ENCODE results near the gene AFMID. TPM values are rescaled to one million over a fixed set of nuclear protein-coding genes. Genes with fewer than 3 reads are reported as not detected.

AFMID gene, protein sequence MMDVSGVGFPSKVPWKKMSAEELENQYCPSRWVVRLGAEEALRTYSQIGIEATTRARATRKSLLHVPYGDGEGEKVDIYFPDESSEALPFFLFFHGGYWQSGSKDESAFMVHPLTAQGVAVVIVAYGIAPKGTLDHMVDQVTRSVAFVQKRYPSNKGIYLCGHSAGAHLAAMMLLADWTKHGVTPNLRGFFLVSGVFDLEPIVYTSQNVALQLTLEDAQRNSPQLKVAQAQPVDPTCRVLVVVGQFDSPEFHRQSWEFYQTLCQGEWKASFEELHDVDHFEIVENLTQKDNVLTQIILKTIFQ
- 42.7 TPM for polyA plus RNA-seq (2013, experiment 1 of 2)
- polyA plus RNA-seq (2013, experiment 2 of 2) = 42.4 TPM

DNA sequence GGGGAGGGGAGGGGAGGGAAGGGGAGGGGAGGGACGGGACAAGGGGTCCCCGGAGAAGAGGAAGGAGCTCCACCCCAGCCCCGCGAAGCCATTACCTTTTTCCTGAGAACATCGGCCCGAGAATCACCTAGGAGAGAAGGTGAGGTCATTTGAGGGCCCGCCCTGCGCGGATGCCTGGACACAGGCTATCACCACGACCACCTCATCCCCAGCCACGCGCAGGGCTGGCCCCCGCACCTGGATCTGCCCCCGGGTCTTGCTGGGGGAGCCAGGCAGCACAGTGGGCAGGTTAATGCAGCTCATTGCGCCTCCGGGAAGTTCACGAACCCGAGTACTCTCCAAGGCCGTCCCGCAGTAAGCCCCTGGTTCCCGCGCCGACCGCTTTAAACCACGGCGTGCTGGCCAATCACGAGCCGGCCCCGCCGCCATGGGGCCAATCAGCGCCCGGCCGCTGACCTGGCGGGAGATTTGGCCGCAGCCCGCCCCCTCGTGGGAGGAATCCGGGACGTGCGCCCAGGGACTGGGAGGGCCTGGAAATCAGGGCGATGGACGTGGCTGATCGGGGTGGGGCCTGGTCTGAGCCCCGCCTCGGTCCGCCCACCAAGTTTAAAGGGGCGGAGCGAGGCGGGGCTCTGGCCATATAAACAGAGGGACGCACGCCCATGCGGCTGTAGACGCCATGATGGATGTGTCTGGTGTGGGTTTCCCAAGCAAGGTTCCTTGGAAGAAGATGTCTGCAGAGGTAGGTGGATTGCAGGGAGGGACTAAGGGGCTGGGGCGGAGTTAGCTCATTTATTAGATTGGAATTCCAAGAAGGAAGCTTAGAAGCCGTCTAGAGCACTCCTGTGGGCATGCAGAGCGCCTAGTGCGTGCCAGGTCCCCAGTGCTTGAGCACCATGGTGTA lies at the start of gene AFMID, which contains the start of gene TK1:
TSS of gene AFMID (plus strand) at position 671 of the 904 bp plus-strand sequence. CDS start at position 680, 9 bp downstream.
TSS of gene TK1 (minus strand) at position 361 of the 904 bp plus-strand sequence. CDS start at position 303, 58 bp downstream.
- H3K9ac ChIP-seq (ENCODE audit: low read length) = peak within 1 kb of the TSS; percentile 83
- H3K4me2 ChIP-seq (ENCODE audit: low read length, poor library complexity, severe bottlenecking) = peak within 1 kb of the TSS; percentile 89
- peak within 1 kb of the TSS in 1 of 2 experiments; percentile 12 for H3K14ac ChIP-seq (ENCODE audit: low read length in 2 of 2)
- no peaks in the 10 kb centered on the region for H3K9me3 ChIP-seq (ENCODE audit: control insufficient read depth, low read length)
- no peaks in the 10 kb centered on the region for H3K27me3 ChIP-seq (ENCODE audit: control insufficient read depth in 1 of 2, insufficient read depth in 1 of 2, low read length in 2 of 2)
- no peak within 1 kb of the TSS for H3K23ac ChIP-seq (ENCODE audit: low read length in 2 of 2)
- H2BK12ac ChIP-seq (ENCODE audit: low read length in 2 of 2) = peak within 1 kb of the TSS in 1 of 2 experiments; percentile 2
- peaks cover 25% of the 10 kb centered on the region for H3K79me1 ChIP-seq (replicated peaks; ENCODE audit: low read length, poor library complexity, severe bottlenecking)
- H3K18ac ChIP-seq (ENCODE audit: low read depth in 1 of 2, low read length in 2 of 2) = peak within 1 kb of the TSS; percentile 28 to 81
- no peak within 1 kb of the TSS for H3K4ac ChIP-seq (ENCODE audit: low read depth in 1 of 2, low read length in 2 of 2)
- H2AFZ ChIP-seq (ENCODE audit: low read depth, low read length) = peak within 1 kb of the TSS; percentile 51
- peak within 1 kb of the TSS; percentile 87 for H4K8ac ChIP-seq (ENCODE audit: low read length)
- H2BK5ac ChIP-seq (ENCODE audit: low read depth, low read length, poor library complexity, severe bottlenecking) = no peak within 1 kb of the TSS
- H2BK120ac ChIP-seq (ENCODE audit: low read depth, low read length) = peak within 1 kb of the TSS; percentile 64
- no peak within 1 kb of the TSS for H3K27ac ChIP-seq (ENCODE audit: low read length, poor library complexity, severe bottlenecking)
- 4% methylated on average over 51 of the region's 57 CpGs for WGBS
- H2BK15ac ChIP-seq (ENCODE audit: low read depth, poor library complexity, severe bottlenecking) = no peak within 1 kb of the TSS
- H2AK5ac ChIP-seq (ENCODE audit: low read length, severe bottlenecking) = peak within 1 kb of the TSS; percentile 80
- peak; percentile 97 for DNase-seq
- H4K91ac ChIP-seq (ENCODE audit: low read length) = peak within 1 kb of the TSS; percentile 87
- peaks cover 8 to 14% of the 10 kb centered on the region in 2 experiments for H3K36me3 ChIP-seq (ENCODE audit: control insufficient read depth in 1 of 2, insufficient read depth in 2 of 2, low read depth in 1 of 2, low read length in 2 of 2)
- peak within 1 kb of the TSS; percentile 62 to 87 for H3K4me3 ChIP-seq (ENCODE audit: insufficient read depth in 1 of 2, low read depth in 1 of 2, low read length in 2 of 2)
- peaks cover 43% of the 10 kb centered on the region for H3K4me1 ChIP-seq (ENCODE audit: control insufficient read depth, insufficient read depth, low read depth, low read length)

DNA sequence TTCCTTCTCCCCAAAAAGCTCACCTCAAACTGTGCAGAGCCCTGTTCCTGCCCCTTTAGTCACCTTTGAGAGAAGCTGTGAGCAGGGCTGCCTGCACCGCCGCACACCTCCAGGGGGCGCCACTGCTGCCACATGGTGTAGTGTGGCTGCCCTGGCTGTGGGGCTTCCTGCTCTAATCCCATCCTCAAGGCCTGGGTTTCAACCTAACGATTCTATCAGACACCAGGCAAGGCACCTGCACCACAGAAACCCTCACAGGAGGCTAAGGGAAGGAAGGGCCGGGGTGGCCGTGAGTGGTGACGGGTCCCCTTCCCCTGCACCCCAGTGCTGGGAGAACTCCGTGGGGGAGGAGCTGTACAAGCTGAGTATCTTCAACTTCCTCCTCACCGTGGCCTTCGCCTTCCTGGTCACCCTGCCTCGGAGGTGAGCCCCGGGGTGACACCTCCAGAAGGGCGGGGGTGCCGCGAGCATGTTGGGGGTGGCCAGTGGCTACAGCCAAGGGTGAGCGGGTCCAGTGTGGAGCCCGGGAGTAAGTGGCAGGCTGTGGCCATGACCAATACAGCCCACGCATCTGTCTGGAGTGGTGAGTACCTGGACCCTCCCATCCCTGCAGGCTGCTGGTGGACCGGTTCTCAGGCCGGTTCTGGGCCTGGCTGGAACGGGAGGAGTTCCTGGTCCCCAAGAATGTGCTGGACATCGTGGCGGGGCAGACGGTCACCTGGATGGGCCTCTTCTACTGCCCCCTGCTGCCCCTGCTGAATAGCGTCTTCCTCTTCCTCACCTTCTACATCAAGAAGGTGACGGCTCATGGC lies 49.6 kb upstream of the AFMID start:
- Histone ChIP-seq H3K4ac (ENCODE audit: low read depth in 1 of 2, low read length in 2 of 2) (no peak overlapping the region), H3K27me3 (ENCODE audit: control insufficient read depth in 1 of 2, insufficient read depth in 1 of 2, low read length in 2 of 2) (peaks cover 3 to 51% of the 10 kb centered on the region in 2 experiments), H2AFZ (ENCODE audit: low read depth, low read length) (no peak overlapping the region), H2BK5ac (ENCODE audit: low read depth, low read length, poor library complexity, severe bottlenecking) (no peak overlapping the region), H3K9ac (ENCODE audit: low read length) (no peak overlapping the region), H3K23ac (ENCODE audit: low read length in 2 of 2) (no peak overlapping the region), H3K4me2 (ENCODE audit: low read length, poor library complexity, severe bottlenecking) (no peak overlapping the region), H3K14ac (ENCODE audit: low read length in 2 of 2) (no peak overlapping the region), H4K8ac (ENCODE audit: low read length) (no peak overlapping the region), H3K9me3 (ENCODE audit: control insufficient read depth, low read length) (no peaks in the 10 kb centered on the region), H3K27ac (ENCODE audit: low read length, poor library complexity, severe bottlenecking) (no peak overlapping the region), H3K4me3 (ENCODE audit: insufficient read depth in 1 of 2, low read depth in 1 of 2, low read length in 2 of 2) (no peak overlapping the region), H2BK15ac (ENCODE audit: low read depth, poor library complexity, severe bottlenecking) (no peak overlapping the region), H4K91ac (ENCODE audit: low read length) (peak overlapping the region; percentile 19), H3K18ac (ENCODE audit: low read depth in 1 of 2, low read length in 2 of 2) (no peak overlapping the region), H3K79me1 (replicated peaks; ENCODE audit: low read length, poor library complexity, severe bottlenecking) (no peaks in the 10 kb centered on the region), H2BK12ac (ENCODE audit: low read length in 2 of 2) (no peak overlapping the region), H3K4me1 (ENCODE audit: control insufficient read depth, insufficient read depth, low read depth, low read length) (peaks cover 24% of the 10 kb centered on the region), H2BK120ac (ENCODE audit: low read depth, low read length) (no peak overlapping the region), H2AK5ac (ENCODE audit: low read length, severe bottlenecking) (no peak overlapping the region), H3K36me3 (ENCODE audit: control insufficient read depth in 1 of 2, insufficient read depth in 2 of 2, low read depth in 1 of 2, low read length in 2 of 2) (no peaks in the 10 kb centered on the region)
- WGBS = 84% methylated on average over 26 of the region's 26 CpGs
- DNase-seq = no peak

DNA sequence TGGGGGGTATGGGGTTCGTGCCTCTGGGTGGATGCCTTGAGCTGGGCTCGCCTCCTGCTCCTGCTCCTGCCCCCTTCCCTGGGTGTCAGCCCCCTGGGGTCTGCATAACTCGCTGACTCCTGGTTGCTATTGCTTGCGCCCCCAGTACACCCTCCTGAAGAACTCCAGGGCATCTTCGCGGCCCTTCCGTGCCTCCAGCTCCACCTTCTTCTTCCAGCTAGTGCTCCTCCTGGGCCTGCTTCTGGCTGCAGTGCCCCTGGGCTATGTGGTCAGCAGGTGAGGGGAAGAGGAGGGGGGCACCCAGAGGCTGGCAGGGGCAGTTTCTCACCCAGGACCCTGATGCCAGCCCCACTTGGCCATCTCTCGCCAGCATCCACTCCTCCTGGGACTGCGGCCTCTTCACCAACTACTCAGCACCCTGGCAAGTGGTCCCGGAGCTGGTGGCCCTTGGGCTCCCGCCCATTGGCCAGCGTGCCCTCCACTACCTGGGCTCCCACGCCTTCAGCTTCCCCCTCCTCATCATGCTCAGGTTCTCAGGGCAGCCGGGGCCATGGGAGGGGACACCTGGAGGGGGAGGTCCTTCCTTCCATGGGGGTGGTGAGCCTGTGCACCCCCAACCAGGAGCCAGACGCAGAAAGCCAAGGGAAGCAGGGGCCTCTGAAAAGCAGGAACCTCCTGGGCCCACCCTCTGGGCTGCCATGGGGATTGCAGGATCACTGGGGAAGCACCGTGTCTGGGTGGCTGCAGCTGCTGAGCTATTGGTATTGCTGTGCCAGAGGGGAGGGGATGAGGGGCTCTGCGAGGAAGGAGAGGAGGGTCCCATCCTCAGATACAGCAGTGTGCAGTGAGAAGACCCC lies 48.7 kb upstream of the AFMID start:
- no peak overlapping the region for H4K91ac ChIP-seq (ENCODE audit: low read length)
- no peak overlapping the region for H2BK12ac ChIP-seq (ENCODE audit: low read length in 2 of 2)
- H3K9me3 ChIP-seq (ENCODE audit: control insufficient read depth, low read length) = no peaks in the 10 kb centered on the region
- no peak overlapping the region for H3K4me2 ChIP-seq (ENCODE audit: low read length, poor library complexity, severe bottlenecking)
- peaks cover 0 to 43% of the 10 kb centered on the region in 2 experiments for H3K27me3 ChIP-seq (ENCODE audit: control insufficient read depth in 1 of 2, insufficient read depth in 1 of 2, low read length in 2 of 2)
- H3K9ac ChIP-seq (ENCODE audit: low read length) = no peak overlapping the region
- H3K4ac ChIP-seq (ENCODE audit: low read depth in 1 of 2, low read length in 2 of 2) = no peak overlapping the region
- no peak overlapping the region for H3K23ac ChIP-seq (ENCODE audit: low read length in 2 of 2)
- no peak overlapping the region for H4K8ac ChIP-seq (ENCODE audit: low read length)
- H3K79me1 ChIP-seq (replicated peaks; ENCODE audit: low read length, poor library complexity, severe bottlenecking) = no peaks in the 10 kb centered on the region
- no peak overlapping the region for H2BK15ac ChIP-seq (ENCODE audit: low read depth, poor library complexity, severe bottlenecking)
- no peak for DNase-seq
- no peak overlapping the region for H3K14ac ChIP-seq (ENCODE audit: low read length in 2 of 2)
- WGBS = 86% methylated on average over 15 of the region's 17 CpGs
- H3K27ac ChIP-seq (ENCODE audit: low read length, poor library complexity, severe bottlenecking) = no peak overlapping the region
- no peak overlapping the region for H3K4me3 ChIP-seq (ENCODE audit: insufficient read depth in 1 of 2, low read depth in 1 of 2, low read length in 2 of 2)
- H3K36me3 ChIP-seq (ENCODE audit: control insufficient read depth in 1 of 2, insufficient read depth in 2 of 2, low read depth in 1 of 2, low read length in 2 of 2) = no peaks in the 10 kb centered on the region
- H3K4me1 ChIP-seq (ENCODE audit: control insufficient read depth, insufficient read depth, low read depth, low read length) = peaks cover 26% of the 10 kb centered on the region
- H2AK5ac ChIP-seq (ENCODE audit: low read length, severe bottlenecking) = no peak overlapping the region
- no peak overlapping the region for H3K18ac ChIP-seq (ENCODE audit: low read depth in 1 of 2, low read length in 2 of 2)
- H2AFZ ChIP-seq (ENCODE audit: low read depth, low read length) = no peak overlapping the region
- H2BK5ac ChIP-seq (ENCODE audit: low read depth, low read length, poor library complexity, severe bottlenecking) = no peak overlapping the region
- no peak overlapping the region for H2BK120ac ChIP-seq (ENCODE audit: low read depth, low read length)
